GM19455 (cell line): ENCODE data around the gene TUBB2A.
"Not testable (repeated sequence)": the region's sequence is repeated elsewhere in the genome, so short reads cannot be mapped to it uniquely, and the experiment has no call there.

Experiments
- ATAC-seq: cut with Tn5 transposase; IDR thresholded peaks from one replicate; pipeline ENCODE4 v1.9.1; 2021; ENCODE audit not compliant: unreplicated experiment

The TUBB2A gene

DNA sequence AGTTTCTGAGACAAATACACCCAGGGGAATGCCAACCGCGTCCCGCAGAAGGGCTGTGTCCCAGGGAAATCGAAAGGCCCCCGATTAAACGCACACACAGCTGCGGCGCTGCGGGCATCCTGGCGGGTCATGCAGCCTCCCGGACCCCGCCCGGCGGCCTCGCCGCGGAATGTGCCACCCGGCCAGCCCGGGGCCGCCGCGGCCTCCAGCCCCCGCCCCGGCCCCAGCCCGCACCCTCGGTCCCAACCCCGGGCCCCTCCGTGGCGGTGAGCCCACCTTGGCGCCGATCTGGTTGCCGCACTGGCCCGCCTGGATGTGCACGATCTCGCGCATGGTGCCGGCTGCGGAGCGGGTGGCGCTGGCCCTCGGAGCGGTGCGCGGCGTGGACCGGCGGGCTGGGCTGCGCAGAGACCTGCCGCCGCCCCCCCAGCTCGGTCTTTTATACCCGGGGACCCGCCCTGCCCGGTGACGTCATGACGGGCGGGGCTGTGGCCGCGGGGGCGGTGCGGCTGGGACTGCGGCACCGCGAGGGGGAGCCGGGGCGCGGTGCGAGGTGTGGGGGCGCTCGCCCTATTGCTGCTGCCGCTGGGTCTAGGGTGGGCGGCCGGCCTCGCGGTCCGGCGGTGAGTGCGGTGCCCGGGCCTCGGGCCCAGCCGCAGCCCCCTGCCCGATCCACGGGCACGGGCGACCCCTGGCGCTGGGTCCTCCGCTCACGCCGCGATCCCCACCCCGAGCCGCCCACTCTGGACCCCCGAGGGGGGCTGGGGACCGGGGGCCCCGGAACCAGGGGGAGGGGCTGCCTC, at the start of gene TUBB2A:
TUBB2A (minus strand) TSS at position 414 of the 803 bp plus-strand sequence; CDS start at position 333, 81 bp downstream.
- ATAC-seq, result peak; percentile 80

DNA sequence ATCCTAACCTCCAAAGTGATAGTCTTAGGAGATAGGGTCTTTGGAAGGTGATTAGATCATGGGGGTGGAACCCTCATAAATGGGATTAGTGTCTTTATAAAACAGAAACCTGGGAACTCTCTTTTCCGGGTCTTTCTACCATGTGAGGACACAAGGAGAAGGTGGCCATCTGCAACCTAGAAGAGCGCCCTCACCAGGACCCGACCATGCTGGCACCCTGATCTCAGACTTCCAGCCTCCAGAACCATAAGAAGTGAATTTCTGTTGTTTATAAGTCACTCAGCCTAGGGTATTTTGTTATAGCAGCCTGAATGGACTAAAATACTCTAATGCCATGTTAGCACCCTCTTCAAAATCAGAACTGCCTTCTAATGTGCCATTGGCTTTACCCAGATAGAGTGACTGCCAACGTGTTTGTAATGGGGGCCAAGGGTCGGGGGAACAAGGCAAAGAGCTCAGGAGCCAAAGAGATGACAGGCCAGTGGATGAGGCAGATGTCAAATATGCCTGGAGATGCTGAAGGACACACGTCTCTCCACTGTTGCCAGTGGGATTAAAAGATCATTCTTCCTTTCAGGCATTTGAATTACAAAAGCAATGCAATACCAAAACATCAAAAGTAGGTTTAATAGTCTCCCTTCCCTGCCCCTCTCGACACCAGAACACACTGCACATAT, 49.1 kb upstream of the TUBB2A start:
- ATAC-seq, result no peak

DNA sequence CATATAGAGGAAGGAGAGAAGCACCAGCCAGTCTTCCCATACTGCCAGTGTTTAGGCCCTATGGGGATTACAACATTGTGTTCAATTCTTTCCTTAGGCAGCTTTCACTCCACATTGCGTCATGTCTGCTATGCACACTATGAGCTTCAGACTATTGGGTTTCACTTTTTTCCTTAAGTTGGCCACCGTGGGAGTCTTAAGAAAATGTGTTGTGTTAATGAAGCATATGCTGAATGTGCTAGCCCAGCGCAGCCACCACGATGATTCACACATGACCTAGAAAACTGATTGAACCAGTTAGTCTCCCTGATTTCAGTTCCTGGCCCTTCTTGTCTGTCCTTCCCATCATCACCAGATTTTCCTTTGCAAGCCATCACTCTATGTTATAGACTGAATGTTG, 48.6 kb upstream of the TUBB2A start:
- ATAC-seq, result no peak

DNA sequence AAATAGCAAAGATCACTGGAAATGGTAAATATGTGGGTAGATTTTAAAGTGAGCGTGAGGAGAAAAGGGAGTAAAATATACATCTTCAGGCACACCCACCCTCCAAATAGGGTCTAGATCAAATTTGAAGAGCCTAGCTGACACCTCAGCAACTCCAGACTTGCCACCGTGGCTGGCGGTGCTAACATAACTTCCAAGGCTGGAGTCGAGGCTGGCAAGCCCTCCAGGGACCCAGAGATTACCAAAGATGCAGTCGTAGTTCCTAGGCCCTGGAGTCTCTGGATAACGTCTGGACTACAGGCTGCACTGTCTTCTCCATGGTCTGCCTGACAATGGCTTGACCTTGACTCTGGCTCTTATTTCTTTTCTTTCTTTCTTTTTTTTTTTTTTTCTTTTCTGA, 47.6 kb upstream of the TUBB2A start:
- ATAC-seq, result no peak

GRCh38 chr6:3202999-3203696, 45.8 kb upstream of the TUBB2A start:
- no peak for ATAC-seq

- no peak for ATAC-seq
Measured at GRCh38 chr6:3201388-3201787, 44.0 kb upstream of the TUBB2A start.

GRCh38 chr6:3200682-3201081, 43.3 kb upstream of the TUBB2A start:
- no peak for ATAC-seq

DNA sequence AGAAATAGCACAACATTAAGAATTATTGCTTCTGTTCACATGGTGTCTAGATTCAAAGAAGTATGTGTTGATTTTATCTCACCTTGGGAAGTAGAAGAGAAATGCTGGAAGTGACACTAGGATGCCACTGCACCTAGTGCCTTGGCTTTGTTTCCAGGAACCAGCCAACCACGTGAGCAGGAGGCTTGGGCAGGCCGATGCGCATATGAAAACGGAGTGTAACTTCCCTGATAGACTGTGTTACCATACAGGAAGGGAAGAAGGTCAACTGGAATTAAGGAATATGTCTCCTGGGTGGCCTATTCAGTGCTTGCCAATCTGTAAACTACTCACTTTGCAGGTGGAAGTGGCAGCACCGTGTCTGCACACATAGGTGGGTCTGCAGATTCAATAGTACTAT, 42.0 kb upstream of the TUBB2A start:
- ATAC-seq, result no peak

- not testable (repeated sequence) for ATAC-seq
Measured at GRCh38 chr6:3197734-3198133, 40.4 kb upstream of the TUBB2A start.

GRCh38 chr6:3196770-3197169, 39.4 kb upstream of the TUBB2A start:
- no peak for ATAC-seq

DNA sequence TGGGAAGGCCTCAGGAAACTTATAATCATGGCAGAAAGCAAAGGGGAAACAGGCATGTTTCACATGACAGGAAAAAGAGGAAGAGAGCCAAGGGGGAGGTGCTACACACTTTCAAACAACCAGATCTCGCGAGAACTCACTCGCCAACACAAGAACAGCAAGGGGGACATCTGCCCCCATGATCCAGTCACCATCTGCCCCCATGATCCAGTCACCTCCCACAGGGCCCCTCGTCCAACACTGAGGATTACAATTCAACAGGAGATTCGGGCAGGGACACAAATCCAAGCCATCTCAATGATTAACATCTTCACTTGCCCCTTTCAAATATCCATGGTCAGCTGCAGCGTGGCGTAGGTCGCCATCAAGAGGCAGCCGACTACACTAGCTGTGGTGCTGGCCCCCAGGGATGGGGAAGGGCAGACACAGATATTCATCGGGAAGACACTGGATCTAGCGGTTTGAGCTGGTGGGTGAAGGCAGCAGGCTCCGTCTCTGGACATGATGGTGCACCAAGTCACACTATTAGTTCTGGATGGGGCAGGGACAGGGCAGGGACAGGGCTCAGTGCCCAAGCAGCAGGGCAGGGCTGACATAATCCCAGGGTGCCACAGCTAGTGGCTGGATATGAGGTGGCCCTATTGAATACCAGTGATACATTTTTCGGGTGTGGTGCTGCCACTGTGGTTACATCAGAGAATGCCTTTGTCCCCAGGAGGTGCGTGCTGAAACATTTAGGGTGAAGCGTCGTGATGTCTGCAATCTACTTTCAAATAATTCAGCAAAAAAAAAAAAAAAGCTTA, 38.6 kb upstream of the TUBB2A start:
- ATAC-seq, result no peak

- ATAC-seq, result no peak
Measured at GRCh38 chr6:3195420-3195694, 38.0 kb upstream of the TUBB2A start.

GRCh38 chr6:3194535-3195419, 37.4 kb upstream of the TUBB2A start:
- ATAC-seq, result no peak

DNA sequence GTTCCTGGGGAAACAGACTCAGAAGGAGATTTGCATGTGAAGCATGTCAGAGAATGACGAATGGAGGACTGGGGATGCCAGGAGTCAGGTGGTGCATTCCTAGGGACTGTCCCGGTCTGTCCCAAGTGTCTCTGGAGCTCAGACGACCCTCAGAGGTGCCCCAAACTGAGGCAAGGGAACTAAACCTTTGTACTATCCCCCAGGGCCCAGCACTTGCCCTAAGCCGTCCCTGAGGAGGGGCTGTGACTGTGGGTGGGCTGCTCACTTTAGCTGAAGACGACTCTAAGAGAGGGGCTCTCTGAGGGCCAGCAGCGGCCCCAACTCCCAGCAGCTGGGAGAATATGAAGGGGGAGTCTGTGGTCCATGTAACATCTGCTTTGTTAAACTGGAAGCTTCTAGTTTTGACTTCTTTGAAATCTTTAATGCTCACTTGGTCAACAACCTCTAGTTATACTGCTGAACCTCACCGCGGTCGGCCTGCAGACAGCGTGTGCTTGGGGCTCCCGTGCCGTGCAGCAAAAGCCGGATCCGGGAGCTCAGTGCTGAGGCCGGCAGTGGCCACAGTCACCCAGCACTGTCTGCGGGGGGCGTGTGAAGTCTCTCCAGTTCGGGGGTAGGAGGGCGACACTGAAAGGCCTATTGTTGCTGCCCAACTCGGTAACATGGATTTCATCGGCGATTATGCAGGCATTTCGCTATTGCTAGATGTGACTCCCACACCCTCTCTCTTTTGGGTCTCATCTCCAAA, 35.9 kb upstream of the TUBB2A start:
- ATAC-seq, result no peak

- no peak for ATAC-seq
Measured at GRCh38 chr6:3190779-3191178, 33.4 kb upstream of the TUBB2A start.

DNA sequence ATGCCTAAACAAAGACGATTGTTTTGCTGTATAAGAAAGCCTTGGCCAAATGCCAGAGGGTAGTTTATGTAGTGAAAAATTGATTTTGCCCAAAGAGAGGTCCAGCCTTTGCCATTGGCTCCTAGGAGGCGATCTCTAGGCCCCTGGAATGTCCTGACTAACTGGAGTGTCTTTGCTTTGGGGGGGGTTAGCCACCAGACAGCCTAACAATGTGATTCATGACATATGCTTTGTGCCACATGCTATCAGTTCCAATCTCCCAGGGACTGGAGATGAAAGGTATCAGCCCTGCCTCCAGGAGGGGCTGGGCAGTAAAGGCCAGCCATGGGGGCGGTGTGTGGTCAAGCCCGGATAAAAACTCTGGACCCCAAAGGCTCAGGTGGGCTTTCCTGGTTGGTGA, 32.7 kb upstream of the TUBB2A start:
- no peak for ATAC-seq

DNA sequence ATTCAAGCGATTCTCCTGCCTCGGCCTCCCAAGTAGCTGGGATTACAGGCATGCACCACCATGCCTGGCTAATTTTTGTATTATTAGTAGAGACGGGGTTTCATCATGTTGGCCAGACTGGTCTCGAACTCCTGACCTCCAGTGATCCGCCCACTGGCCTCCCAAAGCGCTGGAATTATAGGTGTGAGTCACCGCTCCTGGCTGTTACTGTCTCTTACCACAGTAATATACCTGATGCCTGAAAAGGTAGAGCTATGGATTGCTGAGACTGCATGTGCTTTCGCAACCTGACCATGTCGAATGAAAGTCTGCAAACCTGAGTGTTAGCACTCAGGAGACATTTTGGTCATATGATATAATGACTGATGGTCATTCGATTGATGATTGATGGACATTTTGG, 31.8 kb upstream of the TUBB2A start:
- not testable (repeated sequence) for ATAC-seq

DNA sequence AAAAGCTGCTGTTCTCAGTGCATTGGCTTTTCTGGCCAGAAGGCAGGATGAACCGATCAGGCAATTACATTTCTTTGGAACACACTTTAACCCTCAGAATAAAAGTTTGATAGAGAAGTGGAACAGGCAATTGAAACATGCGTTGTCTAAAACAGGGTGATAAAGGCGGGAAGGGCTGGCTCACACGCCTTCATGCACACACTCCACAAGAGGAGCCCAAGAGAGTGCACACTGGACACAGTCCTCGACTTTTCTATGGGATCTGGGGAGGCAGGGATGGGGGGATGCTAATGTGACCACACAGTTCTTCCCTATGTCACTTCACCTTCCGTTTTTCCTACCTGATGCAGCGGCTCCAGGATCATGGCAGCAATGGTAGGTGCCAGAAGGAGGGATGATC, 30.9 kb upstream of the TUBB2A start:
- no peak for ATAC-seq

DNA sequence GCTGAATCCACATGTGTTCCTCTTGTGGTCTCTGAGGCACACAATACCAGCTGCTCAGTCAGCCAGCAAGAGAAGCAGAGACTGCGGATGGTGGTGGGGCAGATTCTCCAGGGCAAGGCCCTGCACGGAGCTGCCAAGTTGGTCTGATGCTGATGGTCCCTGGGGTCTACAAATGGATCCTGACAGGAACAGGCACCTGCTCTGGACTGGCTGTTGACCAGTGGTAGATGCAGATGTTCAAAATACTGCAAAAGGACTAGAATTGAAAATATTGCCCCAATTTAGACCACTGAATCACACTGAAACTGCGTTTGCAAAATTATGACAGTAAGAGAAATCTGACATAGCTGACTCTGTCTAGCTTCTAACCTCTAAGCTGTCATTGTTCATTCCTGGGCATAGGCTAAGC, 29.6 kb upstream of the TUBB2A start:
- ATAC-seq, result peak; percentile 62

GRCh38 chr6:3183066-3183465, 25.7 kb upstream of the TUBB2A start:
- ATAC-seq, result no peak
